HepG2 (cell line): ENCODE data around the gene SLCO2B1. TPM values are rescaled to one million over a fixed set of nuclear protein-coding genes. Genes with fewer than 3 reads are reported as not detected.

Source experiments
- GTF2F1 ChIP-seq: fragments of 150-350 bp; IDR thresholded peaks from 2 replicates; pipeline ENCODE4 v1.6.1; 2014; ENCODE audit warnings: low read length
- KDM6A ChIP-seq: IDR thresholded peaks from 2 replicates; pipeline ENCODE4 v1.6.1; 2016; ENCODE audit warnings: low read depth
- MAFF ChIP-seq: IDR thresholded peaks from 2 replicates; pipeline ENCODE4 v1.6.1; 2011; ENCODE audit warnings: low read depth, low read length, improper control_type of control experiment
- MEIS2 ChIP-seq: sonication (generic); formaldehyde crosslinking; IDR thresholded peaks from 2 replicates; pipeline ENCODE4 v1.9.0; 2021; ENCODE audit warnings: mild to moderate bottlenecking, missing genetic modification reagents
- NFYC ChIP-seq: IDR thresholded peaks from 2 replicates; pipeline ENCODE4 v1.6.1; 2016; ENCODE audit warnings: missing genetic modification reagents, missing compliant biosample characterization
- NPAS2 ChIP-seq: sonication (generic); formaldehyde crosslinking; IDR thresholded peaks from 2 replicates; pipeline ENCODE4 v1.8.0; 2022; ENCODE audit warnings: mild to moderate bottlenecking, missing genetic modification reagents, borderline replicate concordance
- RELA ChIP-seq: sonication (generic); formaldehyde crosslinking; IDR thresholded peaks from 2 replicates; pipeline ENCODE4 v1.4.0; 2020; ENCODE audit warnings: missing genetic modification reagents
- REPIN1 ChIP-seq: sonication (generic); formaldehyde crosslinking; IDR thresholded peaks from 2 replicates; pipeline ENCODE4 v1.8.0; 2022; ENCODE audit warnings: missing genetic modification reagents, low read depth, mild to moderate bottlenecking, borderline replicate concordance
- SPEN ChIP-seq: sonication (generic); formaldehyde crosslinking; IDR thresholded peaks from 2 replicates; pipeline ENCODE4 v1.5.1; 2020; ENCODE audit warnings: low read depth, mild to moderate bottlenecking, missing genetic modification reagents
- TBX3 ChIP-seq: fragments of 450-650 bp; IDR thresholded peaks from 2 replicates; pipeline ENCODE4 v1.6.1; 2017; ENCODE audit warnings: antibody characterized with exemption, mild to moderate bottlenecking, inconsistent platforms, borderline replicate concordance
- ZBTB20 ChIP-seq: sonication (generic); formaldehyde crosslinking; IDR thresholded peaks from 2 replicates; pipeline ENCODE4 v1.8.1; 2023; ENCODE audit warnings: missing genetic modification reagents, low read depth, mild to moderate bottlenecking, borderline replicate concordance
- ZNF260 ChIP-seq: sonication (generic); formaldehyde crosslinking; IDR thresholded peaks from 2 replicates; pipeline ENCODE4 v1.4.0; 2020; ENCODE audit warnings: missing genetic modification reagents, low read depth, mild to moderate bottlenecking, borderline replicate concordance
- ZNF484 ChIP-seq: sonication (generic); formaldehyde crosslinking; IDR thresholded peaks from 2 replicates; pipeline ENCODE4 v1.5.1; 2020; ENCODE audit warnings: mild to moderate bottlenecking, low read depth, missing genetic modification reagents, borderline replicate concordance
- ZNF614 ChIP-seq: IDR thresholded peaks from 2 replicates; pipeline ENCODE4 v1.6.1; 2018; ENCODE audit warnings: missing biosample characterization, missing genetic modification reagents, inconsistent platforms, borderline replicate concordance
- polyA plus RNA-seq, 8 experiments: library from polyadenylated mRNA; depleted of rRNA in 3 of 8; stranded (reverse) in 7 of 8; unstranded in 1 of 8; fragments of >200 nt; fragmentation: Illumina TruSeq in 4 of 8; extraction: Trizol in 4 of 8; gene quantifications; 2 replicates each; pipeline versions ENCODE4 v1.2.1 to v1.2.3, GENCODE V29; 2011 to 2016; ENCODE audit warnings: low read depth in 4 of 8, missing spikeins in 1 of 8, mixed read lengths in 1 of 8; ENCODE audit not compliant: insufficient read depth in 1 of 8
- total RNA-seq, 5 experiments: library from RNA; depleted of rRNA; stranded (reverse); fragments of >200 nt; fragmentation: Illumina TruSeq; extraction: Trizol; gene quantifications; 2 replicates each; pipeline ENCODE4 v1.2.3, GENCODE V29; 2016; ENCODE audit warnings: low read depth in 1 of 5
- TF ChIP-seq, protein P1 (sequence below): sonication (generic); formaldehyde crosslinking; IDR thresholded peaks from 2 replicates; pipeline ENCODE4 v1.9.0; 2021; ENCODE audit warnings: missing genetic modification reagents, borderline replicate concordance
- TF ChIP-seq, protein P2 (sequence below), 2 experiments: fragments of 450-650 bp in 1 of 2; sonication (generic) in 1 of 2; formaldehyde crosslinking in 1 of 2; IDR thresholded peaks; 2 replicates each; pipeline versions ENCODE4 v1.6.1 to v1.8.0; 2016 to 2022; ENCODE audit warnings: antibody characterized with exemption in 1 of 2, mild to moderate bottlenecking in 1 of 2, missing genetic modification reagents in 1 of 2
- TF ChIP-seq, protein P3 (sequence below): sonication (generic); formaldehyde crosslinking; IDR thresholded peaks from 2 replicates; pipeline ENCODE4 v1.9.0; 2022; ENCODE audit warnings: missing genetic modification reagents, mild to moderate bottlenecking, borderline replicate concordance

Gene SLCO2B1
- total and polyA plus RNA-seq, 2 of the 13 experiments (the other 11 are each of a cell fraction or from before 2014, with no cell fraction given), result 15.3 to 19.8 TPM

DNA sequence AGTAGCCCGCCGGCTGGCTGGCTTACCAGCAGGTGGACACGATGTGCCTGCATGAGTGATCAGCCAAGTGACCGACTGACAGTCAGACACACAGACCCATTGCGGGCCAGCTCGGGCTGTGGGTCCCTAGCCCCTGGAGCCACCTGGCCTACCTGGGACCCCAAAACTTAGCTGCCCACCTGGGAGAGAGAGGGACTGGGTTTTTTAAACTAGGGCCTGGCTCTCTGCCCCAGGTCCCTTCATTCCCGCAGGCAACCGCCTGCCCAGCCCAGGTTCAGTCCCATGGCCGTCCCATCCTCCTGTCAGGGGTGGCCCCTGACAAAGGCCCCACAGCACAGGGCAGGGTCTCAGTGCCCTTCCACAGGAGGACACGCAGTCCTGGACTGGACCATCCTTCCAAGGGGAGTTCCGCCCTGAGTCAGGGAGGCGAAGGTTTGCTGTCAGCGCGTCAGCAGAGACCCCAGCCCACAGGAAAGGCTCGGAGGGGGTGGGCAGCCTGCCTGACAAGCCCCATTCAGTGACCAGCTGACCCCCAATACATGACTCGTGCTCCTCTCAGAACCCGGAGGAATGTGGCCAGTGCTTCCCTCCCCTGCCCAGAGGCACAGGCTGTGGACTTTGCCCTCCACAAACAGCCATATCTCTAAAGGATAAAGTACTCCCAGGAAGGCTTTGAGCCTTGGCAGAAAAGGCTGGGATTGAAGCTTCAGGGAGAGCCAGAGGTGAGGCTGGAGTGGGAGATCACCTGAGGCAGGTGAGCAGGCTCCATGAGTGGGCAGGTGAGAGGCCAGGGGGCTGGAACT lies 8.4 kb downstream of the SLCO2B1 start (continued):
- TF ChIP-seq ZBTB20 (CRISPR knock-in tag) (peak; percentile 86; the same call in 1 of the 2 replicates), SPEN (no peak; the same call in 1 of the 2 replicates), MAFF (no peak), ZNF484 (no peak), ZNF260 (CRISPR knock-in tag) (no peak), NFYC (CRISPR knock-in tag) (no peak), GTF2F1 (no peak), ZNF614 (CRISPR knock-in tag) (peak; percentile 81), MEIS2 (CRISPR knock-in tag) (no peak), NPAS2 (CRISPR knock-in tag) (no peak), REPIN1 (CRISPR knock-in tag) (peak; percentile 46; the same call in 1 of the 2 replicates), TBX3 (no peak), RELA (CRISPR knock-in tag) (no peak), KDM6A (CRISPR knock-in tag) (peak; percentile 81)
- TF ChIP-seq, protein P1, sequence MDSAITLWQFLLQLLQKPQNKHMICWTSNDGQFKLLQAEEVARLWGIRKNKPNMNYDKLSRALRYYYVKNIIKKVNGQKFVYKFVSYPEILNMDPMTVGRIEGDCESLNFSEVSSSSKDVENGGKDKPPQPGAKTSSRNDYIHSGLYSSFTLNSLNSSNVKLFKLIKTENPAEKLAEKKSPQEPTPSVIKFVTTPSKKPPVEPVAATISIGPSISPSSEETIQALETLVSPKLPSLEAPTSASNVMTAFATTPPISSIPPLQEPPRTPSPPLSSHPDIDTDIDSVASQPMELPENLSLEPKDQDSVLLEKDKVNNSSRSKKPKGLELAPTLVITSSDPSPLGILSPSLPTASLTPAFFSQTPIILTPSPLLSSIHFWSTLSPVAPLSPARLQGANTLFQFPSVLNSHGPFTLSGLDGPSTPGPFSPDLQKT (CRISPR knock-in tag), result no peak
- TF ChIP-seq, protein P2, sequence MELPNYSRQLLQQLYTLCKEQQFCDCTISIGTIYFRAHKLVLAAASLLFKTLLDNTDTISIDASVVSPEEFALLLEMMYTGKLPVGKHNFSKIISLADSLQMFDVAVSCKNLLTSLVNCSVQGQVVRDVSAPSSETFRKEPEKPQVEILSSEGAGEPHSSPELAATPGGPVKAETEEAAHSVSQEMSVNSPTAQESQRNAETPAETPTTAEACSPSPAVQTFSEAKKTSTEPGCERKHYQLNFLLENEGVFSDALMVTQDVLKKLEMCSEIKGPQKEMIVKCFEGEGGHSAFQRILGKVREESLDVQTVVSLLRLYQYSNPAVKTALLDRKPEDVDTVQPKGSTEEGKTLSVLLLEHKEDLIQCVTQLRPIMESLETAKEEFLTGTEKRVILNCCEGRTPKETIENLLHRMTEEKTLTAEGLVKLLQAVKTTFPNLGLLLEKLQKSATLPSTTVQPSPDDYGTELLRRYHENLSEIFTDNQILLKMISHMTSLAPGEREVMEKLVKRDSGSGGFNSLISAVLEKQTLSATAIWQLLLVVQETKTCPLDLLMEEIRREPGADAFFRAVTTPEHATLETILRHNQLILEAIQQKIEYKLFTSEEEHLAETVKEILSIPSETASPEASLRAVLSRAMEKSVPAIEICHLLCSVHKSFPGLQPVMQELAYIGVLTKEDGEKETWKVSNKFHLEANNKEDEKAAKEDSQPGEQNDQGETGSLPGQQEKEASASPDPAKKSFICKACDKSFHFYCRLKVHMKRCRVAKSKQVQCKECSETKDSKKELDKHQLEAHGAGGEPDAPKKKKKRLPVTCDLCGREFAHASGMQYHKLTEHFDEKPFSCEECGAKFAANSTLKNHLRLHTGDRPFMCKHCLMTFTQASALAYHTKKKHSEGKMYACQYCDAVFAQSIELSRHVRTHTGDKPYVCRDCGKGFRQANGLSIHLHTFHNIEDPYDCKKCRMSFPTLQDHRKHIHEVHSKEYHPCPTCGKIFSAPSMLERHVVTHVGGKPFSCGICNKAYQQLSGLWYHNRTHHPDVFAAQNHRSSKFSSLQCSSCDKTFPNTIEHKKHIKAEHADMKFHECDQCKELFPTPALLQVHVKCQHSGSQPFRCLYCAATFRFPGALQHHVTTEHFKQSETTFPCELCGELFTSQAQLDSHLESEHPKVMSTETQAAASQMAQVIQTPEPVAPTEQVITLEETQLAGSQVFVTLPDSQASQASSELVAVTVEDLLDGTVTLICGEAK (IDR thresholded peaks at IDR 0.05), result no peak
- TF ChIP-seq, protein P2 (CRISPR knock-in tag; IDR thresholded peaks at IDR 0.05), result peak; percentile 27; the same call in 1 of the 2 replicates
- TF ChIP-seq, protein P3, sequence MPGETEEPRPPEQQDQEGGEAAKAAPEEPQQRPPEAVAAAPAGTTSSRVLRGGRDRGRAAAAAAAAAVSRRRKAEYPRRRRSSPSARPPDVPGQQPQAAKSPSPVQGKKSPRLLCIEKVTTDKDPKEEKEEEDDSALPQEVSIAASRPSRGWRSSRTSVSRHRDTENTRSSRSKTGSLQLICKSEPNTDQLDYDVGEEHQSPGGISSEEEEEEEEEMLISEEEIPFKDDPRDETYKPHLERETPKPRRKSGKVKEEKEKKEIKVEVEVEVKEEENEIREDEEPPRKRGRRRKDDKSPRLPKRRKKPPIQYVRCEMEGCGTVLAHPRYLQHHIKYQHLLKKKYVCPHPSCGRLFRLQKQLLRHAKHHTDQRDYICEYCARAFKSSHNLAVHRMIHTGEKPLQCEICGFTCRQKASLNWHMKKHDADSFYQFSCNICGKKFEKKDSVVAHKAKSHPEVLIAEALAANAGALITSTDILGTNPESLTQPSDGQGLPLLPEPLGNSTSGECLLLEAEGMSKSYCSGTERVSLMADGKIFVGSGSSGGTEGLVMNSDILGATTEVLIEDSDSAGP (CRISPR knock-in tag), result peak; percentile 68; the same call in 1 of the 2 replicates
